Glomerular visceral epithelial cell (primary cell): ENCODE data around the gene GPS2.

ENCODE experiments used
- DNase-seq: peaks from one replicate; pipeline ENCODE4 v3.0.0-alpha.2; 2016; ENCODE audit errors: extremely low spot score

The GPS2 gene

GRCh38 chr17:7293159-7293558 is 22.0 kb downstream of the GPS2 start:
- peak; percentile 66 for DNase-seq

- DNase-seq, result no peak
These were observed 22.4 kb downstream of the GPS2 start for GRCh38 chr17:7292729-7293128.

GRCh38 chr17:7292194-7292593 is 23.0 kb downstream of the GPS2 start:
- DNase-seq, result no peak

GRCh38 chr17:7290685-7291084 is 24.5 kb downstream of the GPS2 start:
- no peak for DNase-seq

- no peak for DNase-seq
These were observed 25.0 kb downstream of the GPS2 start for GRCh38 chr17:7290166-7290565.

- no peak for DNase-seq
These were observed 25.7 kb downstream of the GPS2 start for GRCh38 chr17:7289256-7290032.

GRCh38 chr17:7285679-7286078 is 29.5 kb downstream of the GPS2 start:
- DNase-seq, result no peak

- DNase-seq, result no peak
These were observed 30.2 kb downstream of the GPS2 start for GRCh38 chr17:7284911-7285310.

- no peak for DNase-seq
These were observed 31.5 kb downstream of the GPS2 start for GRCh38 chr17:7283471-7284216.

- no peak for DNase-seq
These were observed 32.3 kb downstream of the GPS2 start for GRCh38 chr17:7282752-7283321.

GRCh38 chr17:7281953-7282751 is 33.0 kb downstream of the GPS2 start:
- no peak for DNase-seq

- DNase-seq, result peak; percentile 93
These were observed 33.8 kb downstream of the GPS2 start, which contains the start of gene SLC2A4 for GRCh38 chr17:7281074-7281952. Gene SLC2A4 (plus strand): TSS chr17:7281718. CDS start chr17:7281935, 217 bp downstream.

GRCh38 chr17:7280519-7281073 is 34.6 kb downstream of the GPS2 start:
- DNase-seq, result peak; percentile 83

GRCh38 chr17:7279448-7279847 is 35.7 kb downstream of the GPS2 start:
- no peak for DNase-seq

GRCh38 chr17:7266784-7267183 is 48.4 kb downstream of the GPS2 start:
- DNase-seq, result no peak

- no peak for DNase-seq
These were observed 51.4 kb downstream of the GPS2 start for GRCh38 chr17:7263801-7264078.

- no peak for DNase-seq
These were observed 52.0 kb downstream of the GPS2 start for GRCh38 chr17:7262935-7263800.
